ENCODE measurements around the gene GARRE1. TPM values are rescaled to one million over a fixed set of nuclear protein-coding genes. Genes with fewer than 3 reads are reported as not detected.

GARRE1 gene
- total and polyA plus RNA-seq, 8 donors: 2.1 to 60.7 (median 13.8) TPM

DNA sequence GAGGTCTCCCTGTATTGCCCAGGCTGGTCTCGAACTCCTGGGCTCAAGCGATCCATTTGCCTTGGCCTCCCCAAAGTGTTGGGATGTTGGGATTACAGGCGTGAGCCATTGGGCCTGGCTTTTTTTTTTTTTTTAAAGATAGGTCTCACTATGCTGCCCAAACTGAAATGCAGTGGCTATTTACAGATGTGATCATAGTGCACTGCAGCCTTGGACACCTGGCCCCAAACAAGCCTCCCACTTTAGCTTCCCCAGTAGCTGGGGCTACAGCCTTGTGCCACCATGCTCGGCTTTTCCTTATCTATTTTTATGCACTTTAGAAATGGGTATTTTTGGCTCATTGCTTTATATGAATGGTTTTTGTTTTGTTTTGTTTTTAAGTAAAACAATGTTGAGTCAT, 44.6 kb upstream of the GARRE1 start:
- 82 to 92% (median 88%) methylated on average over 4 of the region's 4 CpGs for WGBS, 5 donors
- Histone ChIP-seq H3K27ac (no peak overlapping the region), H3K27me3 (no peaks in the 10 kb centered on the region), H3K36me3 (peaks cover 24 to 93% (median 82%) of the 10 kb centered on the region in 4 donors), H3K9me3 (no peaks in the 10 kb centered on the region), H3K4me1 (no peaks in the 10 kb centered on the region), H3K4me3 (no peak overlapping the region)
- intact Hi-C loops (cut with DNase I; ENCODE audit: low total_unique reads): no loop called here
- DNase-seq: no peak
- TF ChIP-seq POLR2AphosphoS5 (IDR thresholded peaks at IDR 0.05): no peak
- no peak for TF ChIP-seq POLR2A (IDR thresholded peaks at IDR 0.05)
- TF ChIP-seq EP300 (IDR thresholded peaks at IDR 0.05): no peak
- TF ChIP-seq, protein P1, sequence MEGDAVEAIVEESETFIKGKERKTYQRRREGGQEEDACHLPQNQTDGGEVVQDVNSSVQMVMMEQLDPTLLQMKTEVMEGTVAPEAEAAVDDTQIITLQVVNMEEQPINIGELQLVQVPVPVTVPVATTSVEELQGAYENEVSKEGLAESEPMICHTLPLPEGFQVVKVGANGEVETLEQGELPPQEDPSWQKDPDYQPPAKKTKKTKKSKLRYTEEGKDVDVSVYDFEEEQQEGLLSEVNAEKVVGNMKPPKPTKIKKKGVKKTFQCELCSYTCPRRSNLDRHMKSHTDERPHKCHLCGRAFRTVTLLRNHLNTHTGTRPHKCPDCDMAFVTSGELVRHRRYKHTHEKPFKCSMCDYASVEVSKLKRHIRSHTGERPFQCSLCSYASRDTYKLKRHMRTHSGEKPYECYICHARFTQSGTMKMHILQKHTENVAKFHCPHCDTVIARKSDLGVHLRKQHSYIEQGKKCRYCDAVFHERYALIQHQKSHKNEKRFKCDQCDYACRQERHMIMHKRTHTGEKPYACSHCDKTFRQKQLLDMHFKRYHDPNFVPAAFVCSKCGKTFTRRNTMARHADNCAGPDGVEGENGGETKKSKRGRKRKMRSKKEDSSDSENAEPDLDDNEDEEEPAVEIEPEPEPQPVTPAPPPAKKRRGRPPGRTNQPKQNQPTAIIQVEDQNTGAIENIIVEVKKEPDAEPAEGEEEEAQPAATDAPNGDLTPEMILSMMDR (IDR thresholded peaks at IDR 0.05): no peak

DNA sequence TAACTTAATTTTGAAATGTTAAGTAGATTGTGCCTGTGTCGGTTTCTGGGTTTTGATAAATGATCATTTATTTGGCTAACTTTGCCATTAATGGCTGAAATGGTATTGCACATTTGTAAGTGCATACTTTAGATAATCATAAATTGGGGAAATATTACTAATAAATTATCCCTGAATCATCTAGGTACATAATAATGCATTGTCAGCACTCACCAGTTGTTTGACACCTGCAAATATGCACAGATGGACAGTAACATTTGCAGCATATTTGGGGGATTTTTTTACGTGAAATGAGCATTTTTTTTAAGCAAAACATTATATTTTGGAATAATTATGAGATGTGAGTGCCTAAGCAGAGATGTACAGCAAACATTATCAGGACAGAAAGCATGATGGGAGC, 41.1 kb upstream of the GARRE1 start:
- H3K4me1 ChIP-seq: peaks cover 6 to 16% (median 7%) of the 10 kb centered on the region in 4 donors
- intact Hi-C loops (cut with DNase I; ENCODE audit: low total_unique reads): no loop called here
- DNase-seq: no peak
- H3K9me3 ChIP-seq: no peaks in the 10 kb centered on the region
- H3K36me3 ChIP-seq: peaks cover 24 to 92% (median 86%) of the 10 kb centered on the region in 4 donors
- no peaks in the 10 kb centered on the region for H3K27me3 ChIP-seq
- 89 to 98% (median 92%) methylated on average over 2 of the region's 2 CpGs for WGBS, 5 donors
- TF ChIP-seq, protein P1 (IDR thresholded peaks at IDR 0.05): no peak
- TF ChIP-seq EP300 (IDR thresholded peaks at IDR 0.05): no peak
- TF ChIP-seq POLR2A (IDR thresholded peaks at IDR 0.05): no peak
- TF ChIP-seq POLR2AphosphoS5 (IDR thresholded peaks at IDR 0.05): no peak
- no peak overlapping the region for H3K4me3 ChIP-seq
- H3K27ac ChIP-seq: no peak overlapping the region

DNA sequence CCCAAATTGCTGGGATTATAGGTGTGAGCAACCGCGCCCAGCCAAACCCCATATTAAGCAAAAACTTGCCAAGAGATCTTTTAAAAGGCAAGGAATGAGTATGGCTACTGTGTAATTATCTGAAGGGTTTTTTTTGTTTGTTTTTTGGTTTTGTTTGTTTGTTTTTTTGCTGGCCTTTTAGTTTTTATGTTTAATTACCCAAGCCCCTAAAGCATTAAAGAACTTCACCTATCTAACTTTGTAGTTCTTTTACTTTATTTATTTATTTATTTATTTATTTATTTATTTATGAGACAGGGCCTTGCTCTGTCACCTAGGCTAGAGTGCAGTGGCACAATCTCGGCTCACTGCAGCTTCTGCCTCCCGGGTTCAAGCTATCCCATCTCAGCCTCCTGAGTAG, 40.3 kb upstream of the GARRE1 start:
- Histone ChIP-seq H3K36me3 (peaks cover 20 to 88% (median 81%) of the 10 kb centered on the region in 4 donors), H3K27ac (no peak overlapping the region), H3K9me3 (no peaks in the 10 kb centered on the region), H3K4me3 (no peak overlapping the region), H3K4me1 (peaks cover 9 to 23% (median 13%) of the 10 kb centered on the region in 4 donors), H3K27me3 (no peaks in the 10 kb centered on the region)
- DNase-seq: no peak
- 95 to 100% (median 97%) methylated on average over 4 of the region's 4 CpGs for WGBS, 5 donors
- TF ChIP-seq, protein P1 (IDR thresholded peaks at IDR 0.05): no peak
- TF ChIP-seq POLR2AphosphoS5 (IDR thresholded peaks at IDR 0.05) (no peak), POLR2A (IDR thresholded peaks at IDR 0.05) (no peak), EP300 (IDR thresholded peaks at IDR 0.05) (no peak)
- intact Hi-C loops (cut with DNase I; ENCODE audit: low total_unique reads): no loop called here

DNA sequence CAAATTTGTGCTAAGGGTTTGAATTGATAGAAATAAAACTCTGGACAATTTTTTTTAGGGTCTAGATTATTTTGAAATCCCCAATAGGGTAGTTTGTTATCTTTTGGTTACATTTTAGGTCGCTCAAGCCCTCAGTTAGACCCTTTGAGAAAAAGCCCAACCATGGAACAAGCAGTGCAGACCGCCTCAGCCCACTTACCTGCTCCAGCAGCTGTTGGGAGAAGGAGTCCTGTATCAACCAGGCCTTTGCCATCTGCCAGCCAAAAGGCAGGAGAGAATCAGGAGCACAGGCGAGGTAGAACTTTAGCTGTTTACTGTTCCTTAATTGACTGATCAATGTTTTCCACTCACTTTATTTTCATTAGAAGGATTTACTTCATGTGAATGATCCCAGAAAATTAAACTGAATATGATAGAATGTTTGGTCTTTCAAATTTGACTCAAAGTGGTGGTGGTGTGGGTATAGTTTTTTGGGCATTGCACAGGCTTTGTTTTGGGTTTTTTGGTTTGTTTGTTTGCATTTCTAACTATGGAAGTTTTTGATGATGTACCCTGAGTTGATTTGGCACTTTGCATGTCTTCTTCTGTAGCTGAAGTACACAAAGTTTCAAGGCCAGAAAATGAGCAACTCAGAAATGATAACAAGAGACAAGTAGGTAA, 39.2 kb upstream of the GARRE1 start:
- no peak for DNase-seq
- Histone ChIP-seq H3K9me3 (no peaks in the 10 kb centered on the region), H3K36me3 (peaks cover 18 to 88% (median 81%) of the 10 kb centered on the region in 4 donors), H3K27me3 (no peaks in the 10 kb centered on the region), H3K4me3 (no peak overlapping the region), H3K27ac (no peak overlapping the region), H3K4me1 (peaks cover 9 to 23% (median 17%) of the 10 kb centered on the region in 4 donors)
- WGBS, 5 donors: 92 to 100% (median 98%) methylated on average over 3 of the region's 3 CpGs
- intact Hi-C loops (cut with DNase I; ENCODE audit: low total_unique reads): no loop called here
- TF ChIP-seq POLR2A (IDR thresholded peaks at IDR 0.05): no peak
- no peak for TF ChIP-seq EP300 (IDR thresholded peaks at IDR 0.05)
- TF ChIP-seq, protein P1 (IDR thresholded peaks at IDR 0.05): no peak
- TF ChIP-seq POLR2AphosphoS5 (IDR thresholded peaks at IDR 0.05): no peak

All from stomach (tissue), 9 donors.